HG02973 (cell line): Measurements from ENCODE around the gene SNED1.

Experiments
- ATAC-seq: cut with Tn5 transposase; IDR thresholded peaks from one replicate; pipeline ENCODE4 v1.9.1; 2021; ENCODE audit warnings: moderate library complexity; ENCODE audit not compliant: unreplicated experiment

Gene SNED1

GRCh38 chr2:240991378-240992263 is 6.8 kb upstream of the SNED1 start:
- no peak for ATAC-seq

DNA sequence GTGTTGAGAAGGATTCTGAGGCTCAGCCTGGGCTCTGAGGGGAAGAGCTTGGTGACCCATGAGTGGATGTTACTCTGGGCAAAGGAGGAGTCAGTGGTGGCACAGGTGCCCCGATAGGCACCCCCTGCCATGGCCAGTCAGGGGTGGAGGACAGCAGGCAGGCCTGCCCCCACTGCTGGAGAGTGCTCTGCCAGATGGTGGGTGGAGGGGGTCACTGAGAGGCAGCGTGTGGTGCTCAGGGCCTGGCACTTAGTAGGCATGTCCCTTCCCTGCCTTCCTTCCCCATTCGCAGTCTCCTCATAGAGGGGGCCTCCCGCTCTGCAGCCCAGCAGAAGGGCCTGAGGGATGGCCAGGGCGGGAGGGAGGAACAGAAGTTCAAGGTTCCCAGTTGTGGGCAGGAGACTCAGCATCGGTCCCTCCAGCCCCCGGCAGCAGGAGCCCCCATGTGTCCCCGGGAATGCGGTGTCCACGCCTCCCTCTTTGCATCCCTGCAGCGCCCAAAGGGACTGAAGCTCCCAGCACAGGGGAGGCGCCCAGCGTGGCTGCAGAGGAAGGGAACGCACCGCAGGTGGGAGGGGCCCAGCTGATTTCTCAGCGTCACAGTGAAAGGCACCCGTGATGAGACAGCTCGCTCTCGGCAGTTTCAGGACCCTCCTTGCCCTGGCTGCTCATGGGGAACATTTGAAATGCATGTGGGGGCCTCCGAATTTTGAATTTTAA is 5.7 kb upstream of the SNED1 start:
- ATAC-seq, result no peak

DNA sequence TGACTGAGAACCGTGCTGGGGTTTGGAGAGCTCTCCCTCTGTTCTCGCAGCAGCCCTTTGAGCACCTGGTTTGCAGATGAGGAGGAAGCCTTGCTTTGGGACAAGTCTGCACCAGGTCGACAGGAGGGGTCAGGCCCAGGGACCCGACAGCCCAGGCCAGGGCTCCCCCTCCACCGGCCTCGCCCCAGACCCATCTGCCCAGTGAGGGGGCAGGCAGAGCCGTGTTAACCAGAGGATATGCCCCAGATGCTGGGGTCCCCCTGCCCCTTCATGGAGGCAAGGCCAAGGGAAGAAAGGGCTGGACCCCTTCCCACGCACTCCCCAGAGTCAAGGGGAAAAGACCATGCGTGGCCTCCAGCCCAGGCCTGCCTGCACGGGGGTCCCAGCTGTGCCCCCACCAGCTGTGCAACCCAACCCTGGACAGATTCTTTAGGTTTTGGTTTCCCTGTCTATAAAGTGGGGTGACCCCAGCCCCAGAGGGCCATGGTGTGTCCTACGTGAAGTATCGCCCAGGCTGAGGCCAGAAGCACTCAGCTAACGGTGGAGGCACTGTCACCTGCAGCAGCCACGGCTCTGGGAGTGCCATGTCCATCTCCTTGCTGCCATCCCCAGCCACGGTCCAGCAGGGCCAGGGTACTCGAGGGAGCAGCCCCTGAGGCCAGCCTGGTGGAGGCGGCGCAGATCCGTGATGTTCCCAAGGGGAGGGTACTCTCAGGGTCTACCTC is 4.8 kb upstream of the SNED1 start:
- ATAC-seq, result no peak

- no peak for ATAC-seq
Measured at GRCh38 chr2:240994171-240994896, 4.1 kb upstream of the SNED1 start.

DNA sequence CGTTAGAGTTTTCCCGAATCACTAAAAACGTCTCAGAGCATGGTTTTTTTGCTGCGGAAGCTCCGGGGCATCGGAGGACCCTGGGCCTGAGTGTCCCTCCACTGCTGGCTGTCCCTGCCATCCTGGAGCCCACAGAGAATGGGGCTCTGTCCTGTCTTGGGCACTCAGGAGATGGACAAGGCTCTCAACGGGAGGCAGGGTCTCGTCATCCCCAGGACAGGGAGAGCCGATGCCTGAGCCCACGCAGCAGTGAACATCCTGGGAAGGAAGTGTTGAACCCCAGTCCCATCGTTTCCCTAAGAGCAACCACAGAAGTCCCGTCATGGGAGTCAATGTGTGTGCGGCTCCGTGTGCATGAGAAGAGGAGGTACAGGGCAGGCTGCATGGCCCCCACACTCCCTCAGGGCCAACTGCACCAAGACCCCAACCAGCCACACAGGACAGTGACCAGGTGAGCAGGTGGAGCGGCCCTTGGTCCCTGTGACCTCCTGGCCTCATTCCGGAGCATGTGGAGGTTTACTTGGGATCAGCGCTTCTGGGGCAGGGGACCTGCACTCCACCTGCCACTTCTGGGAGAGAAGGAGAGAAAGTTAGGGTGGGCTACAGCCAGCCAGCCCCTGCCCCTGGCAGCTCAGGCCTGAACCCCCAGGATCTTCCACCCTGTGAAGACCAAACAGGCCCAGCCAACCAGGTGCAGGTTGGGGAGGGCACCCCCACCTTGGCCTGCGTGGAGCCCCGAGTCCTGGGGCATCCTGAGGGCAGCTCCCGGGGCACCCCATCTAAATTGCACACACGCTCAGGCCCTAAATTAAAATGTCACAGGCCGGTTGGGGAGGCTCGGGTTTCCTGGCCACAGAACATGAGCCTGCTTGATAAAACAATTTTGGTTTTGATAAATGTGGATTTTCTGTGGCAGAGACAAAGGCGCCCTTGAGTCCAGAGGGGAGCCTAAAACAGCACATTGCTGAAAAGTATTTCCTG is 3.1 kb upstream of the SNED1 start:
- no peak for ATAC-seq

DNA sequence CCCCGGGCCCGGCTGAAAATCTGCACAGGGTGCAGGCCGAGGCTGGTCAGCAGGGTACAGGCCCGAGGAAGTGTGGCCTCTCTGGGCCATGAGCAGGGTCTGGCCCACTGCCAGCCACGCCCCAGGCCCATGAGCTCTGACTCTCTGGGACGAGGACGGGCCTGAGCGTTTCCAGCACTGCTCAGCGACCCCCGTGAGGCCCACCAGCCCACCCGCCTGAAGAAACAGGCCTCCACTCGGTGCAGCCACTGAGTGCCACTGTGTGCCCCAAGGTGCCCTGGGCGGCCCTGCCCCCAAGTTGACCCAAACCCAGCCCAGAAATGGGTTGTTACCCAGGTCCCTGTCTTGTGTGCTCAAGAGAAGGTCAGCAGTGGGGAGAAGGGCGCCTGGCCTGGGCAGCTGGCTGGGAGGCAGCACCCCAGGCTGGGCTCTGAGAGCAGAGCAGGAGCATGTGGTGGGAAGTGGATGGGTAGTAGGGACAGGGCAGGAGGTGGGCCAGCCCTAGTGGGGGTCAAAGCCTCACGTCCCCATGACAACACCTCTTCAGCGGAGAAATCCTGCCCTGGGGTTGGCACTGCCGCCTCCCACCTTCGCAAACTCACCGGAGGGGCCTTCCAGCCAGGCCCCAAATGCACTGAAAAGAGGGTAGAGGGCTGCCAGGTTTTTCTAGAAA is 2.1 kb upstream of the SNED1 start:
- no peak for ATAC-seq

DNA sequence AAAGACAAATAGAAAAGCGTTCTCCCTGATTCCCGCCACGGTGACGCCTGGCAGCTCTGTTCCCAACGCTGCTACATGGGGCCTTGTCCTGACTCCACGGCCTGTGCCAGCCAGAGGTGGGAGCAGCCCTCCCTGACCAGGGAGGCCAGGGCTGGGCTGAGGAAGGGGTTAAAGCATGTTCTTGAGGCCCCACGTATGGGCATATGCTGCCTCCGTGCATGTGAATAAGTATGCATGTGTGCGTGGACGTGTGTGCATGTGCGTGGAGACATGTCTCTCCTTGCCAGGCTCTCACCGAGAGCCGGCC is 1.6 kb upstream of the SNED1 start:
- no peak for ATAC-seq

DNA sequence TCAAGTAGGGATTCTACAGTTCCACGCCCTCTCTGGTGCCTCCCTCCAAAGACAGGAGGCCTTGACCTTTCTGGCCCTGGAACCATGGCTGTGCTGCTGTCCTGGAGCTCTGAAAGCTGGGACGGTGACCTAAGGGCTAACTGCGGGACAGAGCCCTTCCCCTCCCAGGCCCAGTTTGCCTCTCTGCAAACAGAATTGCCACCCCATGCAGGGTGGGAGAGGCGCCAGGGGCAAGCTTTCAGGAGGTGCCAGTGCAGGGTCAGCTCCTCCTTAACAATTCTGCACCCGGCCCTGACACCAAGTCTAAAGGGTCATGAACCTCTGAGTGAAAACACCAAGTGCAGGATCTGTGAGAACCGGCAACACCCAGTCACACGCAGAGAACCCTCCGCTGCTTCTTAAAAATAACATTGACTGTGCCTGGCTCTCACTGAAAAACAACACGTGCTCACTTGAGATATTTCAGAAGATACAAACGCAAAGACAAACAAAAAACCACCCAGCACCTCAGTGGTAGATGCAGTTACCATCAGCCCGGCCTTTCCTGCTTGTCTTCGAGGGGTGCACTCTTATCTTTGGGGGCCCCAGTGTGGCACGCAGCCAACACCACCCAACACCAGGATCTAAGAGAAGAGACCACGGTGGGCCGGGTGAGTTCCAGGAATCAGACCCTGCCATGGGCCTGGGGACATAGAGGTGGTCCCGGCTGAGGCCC is 1.1 kb upstream of the SNED1 start:
- no peak for ATAC-seq

GRCh38 chr2:240998706-240998994 is 232 bp downstream of the SNED1 start:
- ATAC-seq, result no peak

- ATAC-seq, result no peak
Measured at GRCh38 chr2:240998995-240999791, 775 bp downstream of the SNED1 start.

DNA sequence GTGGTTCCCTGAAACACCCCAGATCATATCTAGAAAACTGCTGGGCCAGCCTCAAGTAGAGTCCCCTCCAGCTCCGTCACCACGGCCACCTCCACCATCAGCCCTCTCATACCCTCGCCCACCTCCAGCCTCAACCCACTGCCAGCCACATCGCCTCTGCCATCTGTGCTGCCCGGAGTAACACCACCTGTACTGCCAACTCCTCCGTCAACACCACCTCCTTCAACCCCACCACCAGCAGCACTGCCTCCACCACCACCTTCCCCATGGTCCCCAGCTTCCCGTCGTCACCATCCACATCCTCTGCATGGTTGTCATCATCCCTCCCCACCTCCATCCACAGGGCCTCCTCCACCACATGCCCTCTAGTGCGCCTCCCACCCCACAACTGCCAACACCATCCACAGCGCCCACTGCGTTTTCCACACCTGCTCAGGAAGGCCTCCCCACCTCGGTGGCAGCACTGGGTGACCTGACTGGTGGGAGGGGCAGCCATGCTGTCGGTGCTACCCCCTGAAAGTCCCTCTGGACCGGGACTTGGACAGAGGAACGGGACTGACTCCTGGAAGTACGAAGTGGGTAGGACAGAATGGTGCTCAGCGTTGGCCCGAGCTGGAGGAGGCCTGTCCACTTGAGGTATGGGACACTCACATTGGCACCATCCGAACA is 1.6 kb downstream of the SNED1 start:
- ATAC-seq, result no peak

GRCh38 chr2:241000831-241001321 is 2.5 kb downstream of the SNED1 start:
- no peak for ATAC-seq

- no peak for ATAC-seq
Measured at GRCh38 chr2:241001413-241002274, 3.2 kb downstream of the SNED1 start.

- no peak for ATAC-seq
Measured at GRCh38 chr2:241002275-241003046, 4.0 kb downstream of the SNED1 start.

- ATAC-seq, result no peak
Measured at GRCh38 chr2:241003047-241003360, 4.6 kb downstream of the SNED1 start.

DNA sequence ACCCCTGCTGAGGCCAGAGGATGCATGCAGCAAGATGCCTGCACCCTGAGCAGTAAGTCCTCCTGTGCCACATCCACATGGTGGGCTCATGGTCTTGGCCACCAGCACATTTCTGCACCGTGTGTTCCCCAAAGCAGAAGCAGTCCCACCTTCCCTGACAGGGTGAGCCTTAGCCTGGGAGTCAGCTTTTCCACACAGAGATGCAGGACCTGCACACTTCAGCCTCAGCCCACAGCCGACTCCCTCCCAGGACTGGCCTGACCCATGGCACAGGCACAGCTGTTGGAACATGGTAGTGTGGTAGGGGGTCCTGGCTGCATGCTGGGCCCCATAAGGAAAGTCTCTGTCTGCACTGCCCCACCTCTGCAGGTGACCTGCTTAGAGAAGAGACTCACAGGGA is 5.0 kb downstream of the SNED1 start:
- no peak for ATAC-seq
